Kidney epithelial cell (primary cell): ENCODE data around the gene GBP4. TPM values are rescaled to one million over a fixed set of nuclear protein-coding genes. Genes with fewer than 3 reads are reported as not detected.
A peak's percentile ranks its signal among the peaks of the same experiment; 100 is the strongest.

Experiments used
- DNase-seq: peaks from one replicate; pipeline ENCODE4 v3.0.0-alpha.2; 2010; ENCODE audit warnings: low read depth
- H3K27me3 ChIP-seq: 2 replicates; pipeline ENCODE4 v1.6.0; 2011; ENCODE audit warnings: low read length; ENCODE audit not compliant: control insufficient read depth, insufficient read depth
- H3K36me3 ChIP-seq: 2 replicates; pipeline ENCODE4 v1.5.1; 2011; ENCODE audit warnings: low read length; ENCODE audit not compliant: control insufficient read depth, insufficient read depth
- H3K4me3 ChIP-seq: 2 replicates; pipeline ENCODE4 v1.5.1; 2011; ENCODE audit warnings: low read depth, mild to moderate bottlenecking, control low read depth, low read length
- total RNA-seq: library from RNA; depleted of rRNA; stranded (reverse); fragments of >200 nt; gene quantifications from 2 replicates; pipeline ENCODE4 v1.2.3, GENCODE V29; 2015
- TF ChIP-seq, protein P1 (sequence below): IDR thresholded peaks from 2 replicates; pipeline ENCODE4 v1.5.1; 2011; ENCODE audit warnings: mild to moderate bottlenecking, moderate library complexity, low read length, control low read depth, inconsistent platforms; ENCODE audit not compliant: insufficient read depth, poor library complexity, severe bottlenecking

GBP4 gene
- total RNA-seq, 1 donor from 2014 or later = 0.50 TPM

DNA sequence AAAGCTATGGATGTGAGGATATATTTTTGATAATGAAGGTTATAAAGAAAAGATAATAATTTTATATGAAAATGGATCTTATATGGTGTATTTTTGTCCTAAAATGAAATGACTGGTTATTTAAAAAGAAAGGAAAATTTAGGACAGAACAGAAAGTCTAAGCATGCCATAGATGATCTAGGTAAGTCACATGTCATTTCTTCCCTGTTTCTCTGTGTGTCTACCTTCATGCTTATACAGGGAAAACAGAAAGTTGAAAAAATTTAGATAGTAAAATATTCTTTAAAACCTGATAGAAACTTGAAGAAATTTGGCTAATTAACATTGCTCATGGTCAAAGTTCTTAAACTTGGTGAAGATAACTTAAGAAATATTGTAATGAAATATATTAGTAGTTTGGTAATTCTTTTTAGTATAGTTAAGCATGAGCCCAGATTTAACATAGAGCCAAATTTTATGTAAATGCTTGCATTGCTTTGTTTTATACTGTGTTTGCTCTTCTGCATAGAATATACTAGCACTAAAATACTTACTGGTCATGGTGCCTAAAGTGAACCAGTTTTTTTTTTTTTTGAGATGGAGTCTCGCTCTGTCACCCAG is 12.4 kb upstream of the GBP4 start:
- Histone ChIP-seq H3K4me3 (no peak overlapping the region), H3K36me3 (no peaks in the 10 kb centered on the region), H3K27me3 (no peaks in the 10 kb centered on the region)
- TF ChIP-seq, protein P1, sequence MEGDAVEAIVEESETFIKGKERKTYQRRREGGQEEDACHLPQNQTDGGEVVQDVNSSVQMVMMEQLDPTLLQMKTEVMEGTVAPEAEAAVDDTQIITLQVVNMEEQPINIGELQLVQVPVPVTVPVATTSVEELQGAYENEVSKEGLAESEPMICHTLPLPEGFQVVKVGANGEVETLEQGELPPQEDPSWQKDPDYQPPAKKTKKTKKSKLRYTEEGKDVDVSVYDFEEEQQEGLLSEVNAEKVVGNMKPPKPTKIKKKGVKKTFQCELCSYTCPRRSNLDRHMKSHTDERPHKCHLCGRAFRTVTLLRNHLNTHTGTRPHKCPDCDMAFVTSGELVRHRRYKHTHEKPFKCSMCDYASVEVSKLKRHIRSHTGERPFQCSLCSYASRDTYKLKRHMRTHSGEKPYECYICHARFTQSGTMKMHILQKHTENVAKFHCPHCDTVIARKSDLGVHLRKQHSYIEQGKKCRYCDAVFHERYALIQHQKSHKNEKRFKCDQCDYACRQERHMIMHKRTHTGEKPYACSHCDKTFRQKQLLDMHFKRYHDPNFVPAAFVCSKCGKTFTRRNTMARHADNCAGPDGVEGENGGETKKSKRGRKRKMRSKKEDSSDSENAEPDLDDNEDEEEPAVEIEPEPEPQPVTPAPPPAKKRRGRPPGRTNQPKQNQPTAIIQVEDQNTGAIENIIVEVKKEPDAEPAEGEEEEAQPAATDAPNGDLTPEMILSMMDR = no peak
- no peak for DNase-seq

- H3K4me3 ChIP-seq = no peak overlapping the region
- no peaks in the 10 kb centered on the region for H3K36me3 ChIP-seq
- no peaks in the 10 kb centered on the region for H3K27me3 ChIP-seq
- no peak for DNase-seq
- TF ChIP-seq, protein P1 = no peak
These were observed 7.6 kb upstream of the GBP4 start for GRCh38 chr1:89206373-89206772.

- DNase-seq = peak; percentile 12
These were observed 4.4 kb upstream of the GBP4 start for GRCh38 chr1:89203166-89203565.

DNA sequence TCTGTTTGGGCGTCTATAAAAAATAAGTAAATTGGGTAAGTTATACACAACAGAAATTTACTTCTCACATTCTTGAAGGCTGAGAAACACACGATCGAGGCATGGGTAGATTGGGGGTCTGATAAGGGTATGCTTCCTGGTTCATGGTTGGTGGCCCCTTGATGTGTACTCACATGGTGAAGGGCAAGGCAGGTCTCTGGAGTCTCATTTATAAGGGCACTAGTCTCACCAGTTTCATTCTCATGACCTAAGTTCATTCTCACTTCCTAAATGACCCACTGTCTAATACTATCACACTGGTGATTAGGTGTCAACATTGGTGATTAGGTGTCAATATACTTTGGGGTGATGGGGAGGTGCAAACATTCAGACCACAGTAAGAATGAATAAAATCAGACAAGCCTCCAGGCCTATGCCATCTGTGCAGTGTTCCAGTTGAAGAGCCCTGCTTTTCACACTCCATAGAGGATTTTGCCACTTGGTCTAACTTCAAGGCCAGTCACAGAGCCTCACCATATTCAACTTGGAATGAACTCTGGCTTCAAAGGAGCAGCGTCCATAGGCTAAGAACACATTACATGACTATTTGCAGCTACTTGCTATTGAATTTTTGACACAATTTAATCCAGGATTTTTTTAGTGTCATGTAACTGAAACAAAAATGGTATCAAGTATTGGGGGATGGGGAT is 2.5 kb upstream of the GBP4 start:
- no peak overlapping the region for H3K4me3 ChIP-seq
- H3K36me3 ChIP-seq = no peaks in the 10 kb centered on the region
- no peaks in the 10 kb centered on the region for H3K27me3 ChIP-seq
- no peak for DNase-seq
- TF ChIP-seq, protein P1 = no peak

More at GRCh38 chr1:89203166-89203565, 4.4 kb upstream of the GBP4 start:
- H3K4me3 ChIP-seq = no peak overlapping the region
- no peaks in the 10 kb centered on the region for H3K36me3 ChIP-seq
- H3K27me3 ChIP-seq = no peaks in the 10 kb centered on the region
- TF ChIP-seq, protein P1 = no peak

GRCh38 chr1:89200663-89201062 is 1.9 kb upstream of the GBP4 start:
- DNase-seq = no peak
- no peaks in the 10 kb centered on the region for H3K36me3 ChIP-seq
- no peak overlapping the region for H3K4me3 ChIP-seq
- TF ChIP-seq, protein P1 = no peak
- no peaks in the 10 kb centered on the region for H3K27me3 ChIP-seq
